Measurements from ENCODE around the gene LRP1.

- TF ChIP-seq CTCF (conservative IDR thresholded peaks at IDR 0.05; ENCODE audit: low read depth, low read length) (no peak), POLR2A (IDR thresholded peaks at IDR 0.05; ENCODE audit: low read depth, low read length) (no peak), SMC3 (IDR thresholded peaks at IDR 0.05; ENCODE audit: low read depth, low read length) (no peak), CEBPB (IDR thresholded peaks at IDR 0.05; ENCODE audit: low read depth, low read length) (no peak), MAZ (IDR thresholded peaks at IDR 0.05; ENCODE audit: borderline replicate concordance, low read depth, low read length) (no peak), USF2 (IDR thresholded peaks at IDR 0.05; ENCODE audit: low read depth, low read length) (no peak)
Measured at GRCh38 chr12:57142121-57142520, 13.8 kb downstream of the LRP1 start.

Measured in IMR-90 (cell line).